T47D (cell line): ENCODE data around the gene WBP1L.
"Not testable (repeated sequence)": the region's sequence is repeated elsewhere in the genome, so short reads cannot be mapped to it uniquely, and the experiment has no call there.

Experiments
- DNase-seq, 2 experiments: peaks; one replicate each; pipeline versions ENCODE4 v3.0.0 to v3.0.0-alpha.2; 2011 to 2012; ENCODE audit warnings: low read depth in 1 of 2, low spot score in 1 of 2
- JUND ChIP-seq: IDR thresholded peaks from 2 replicates; pipeline ENCODE4 v1.6.1; 2012; ENCODE audit warnings: low read depth
- in situ Hi-C: cut with HindIII; loops from 2 replicates; pipeline ENCODE4 v1.10.0; 2016; ENCODE audit warnings: low sequenced_read_pairs, low pct_unique_long_range_greater_than_20kb

The WBP1L gene

GRCh38 chr10:102814873-102815661, 71.3 kb downstream of the WBP1L start:
- no peak for TF ChIP-seq JUND
- no peak for DNase-seq
- in situ Hi-C loops = no loop called here

GRCh38 chr10:102815790-102816549, 72.2 kb downstream of the WBP1L start:
- no peak for TF ChIP-seq JUND
- in situ Hi-C loops = no loop called here
- DNase-seq = no peak

GRCh38 chr10:102817175-102817574, 73.4 kb downstream of the WBP1L start:
- DNase-seq = no peak
- TF ChIP-seq JUND = no peak
- in situ Hi-C loops = no loop called here

GRCh38 chr10:102819054-102819453, 75.3 kb downstream of the WBP1L start:
- no peak for TF ChIP-seq JUND
- in situ Hi-C loops = no loop called here
- DNase-seq = peak in 1 of 2 experiments; percentile 93

- DNase-seq, in situ Hi-C loops: not testable (repeated sequence)
Measured at GRCh38 chr10:102820008-102820407, 76.3 kb downstream of the WBP1L start.

GRCh38 chr10:102822222-102822621, 78.5 kb downstream of the WBP1L start:
- DNase-seq = no peak
- in situ Hi-C loops = no loop called here
- no peak for TF ChIP-seq JUND

- TF ChIP-seq JUND = no peak
- DNase-seq = no peak
- in situ Hi-C loops = no loop called here
Measured at GRCh38 chr10:102824664-102825063, 80.9 kb downstream of the WBP1L start.

GRCh38 chr10:102826148-102826796, 82.5 kb downstream of the WBP1L start:
- TF ChIP-seq JUND = no peak
- no peak for DNase-seq
- in situ Hi-C loops = no loop called here

GRCh38 chr10:102827597-102827975, 83.8 kb downstream of the WBP1L start:
- in situ Hi-C loops = no loop called here

GRCh38 chr10:102831322-102832071, 87.7 kb downstream of the WBP1L start:
- in situ Hi-C loops = no loop called here
- no peak for TF ChIP-seq JUND
- no peak for DNase-seq

More at GRCh38 chr10:102827597-102827975, 83.8 kb downstream of the WBP1L start:
- no peak for DNase-seq
- no peak for TF ChIP-seq JUND

GRCh38 chr10:102832248-102832647, 88.5 kb downstream of the WBP1L start:
- no peak for DNase-seq
- TF ChIP-seq JUND = no peak
- in situ Hi-C loops = no loop called here

GRCh38 chr10:102832987-102833386, 89.2 kb downstream of the WBP1L start:
- no peak for TF ChIP-seq JUND
- in situ Hi-C loops = no loop called here
- DNase-seq = no peak

GRCh38 chr10:102834143-102834542, 90.4 kb downstream of the WBP1L start:
- in situ Hi-C loops = no loop called here

More at GRCh38 chr10:102834143-102834542, 90.4 kb downstream of the WBP1L start:
- DNase-seq = peak in 1 of 2 experiments; percentile 47
- no peak for TF ChIP-seq JUND
